GM21515 (cell line): ENCODE data around the gene SH3PXD2B.
"Not testable (repeated sequence)": the region's sequence is repeated elsewhere in the genome, so short reads cannot be mapped to it uniquely, and the experiment has no call there.

Experiments
- ATAC-seq: cut with Tn5 transposase; IDR thresholded peaks from one replicate; pipeline ENCODE4 v1.9.1; 2021; ENCODE audit not compliant: unreplicated experiment

Gene SH3PXD2B

GRCh38 chr5:172403817-172404216 is 50.5 kb downstream of the SH3PXD2B start:
- ATAC-seq: no peak

- ATAC-seq: no peak
These were observed 51.0 kb downstream of the SH3PXD2B start for GRCh38 chr5:172403189-172403796.

DNA sequence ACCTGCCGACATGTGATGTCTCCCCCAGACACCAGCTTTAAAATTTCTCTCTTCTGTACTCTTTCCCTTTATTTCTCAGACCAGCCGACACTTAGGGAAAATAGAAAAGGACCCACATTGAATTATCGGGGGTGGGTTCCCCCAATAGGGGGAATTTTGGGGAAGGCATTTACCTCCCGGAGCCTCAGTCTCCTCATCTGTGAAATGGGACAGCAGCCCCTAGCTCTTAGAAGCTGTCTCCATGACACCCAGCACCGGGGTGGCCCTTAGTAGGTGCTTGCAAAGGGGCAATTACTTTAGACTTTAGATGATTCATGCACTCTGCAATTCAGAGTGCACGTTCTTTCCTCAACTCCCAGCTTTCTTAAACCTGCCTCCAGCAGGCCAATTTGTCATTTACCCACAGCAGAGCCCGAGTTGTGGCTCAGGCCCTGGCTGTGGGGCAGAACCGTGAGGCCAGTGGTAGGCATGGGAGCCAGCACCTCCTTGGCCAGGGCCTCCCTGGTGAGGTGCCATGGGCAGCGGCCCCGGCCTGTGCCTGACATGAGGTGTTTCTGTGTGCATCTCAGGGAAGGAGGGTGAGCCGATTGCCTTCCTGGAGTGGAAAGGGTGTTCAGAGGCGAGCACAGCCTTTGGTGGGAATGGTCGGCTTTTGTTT is 51.7 kb downstream of the SH3PXD2B start:
- no peak for ATAC-seq

GRCh38 chr5:172402031-172402430 is 52.3 kb downstream of the SH3PXD2B start:
- ATAC-seq: not testable (repeated sequence)

GRCh38 chr5:172399826-172400225 is 54.5 kb downstream of the SH3PXD2B start:
- ATAC-seq: no peak

DNA sequence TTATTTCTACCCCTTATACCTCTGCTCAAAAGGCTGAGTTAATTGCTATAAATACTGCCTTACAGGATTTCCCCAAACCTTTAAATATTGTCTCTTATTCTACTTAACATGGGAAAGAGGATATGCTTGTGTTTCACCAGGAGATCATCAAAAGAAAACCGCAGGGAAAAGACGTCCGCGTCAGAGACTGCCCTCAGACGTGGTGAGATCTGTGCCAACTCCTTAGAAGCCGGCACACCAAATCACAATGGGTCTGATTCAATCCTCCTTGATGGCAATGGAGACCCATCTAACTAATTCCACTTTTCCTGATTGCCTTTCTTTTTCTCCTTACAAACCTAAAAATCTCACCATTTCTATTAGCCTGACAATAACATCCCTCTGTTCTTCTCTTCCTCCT is 55.0 kb downstream of the SH3PXD2B start:
- ATAC-seq: no peak

DNA sequence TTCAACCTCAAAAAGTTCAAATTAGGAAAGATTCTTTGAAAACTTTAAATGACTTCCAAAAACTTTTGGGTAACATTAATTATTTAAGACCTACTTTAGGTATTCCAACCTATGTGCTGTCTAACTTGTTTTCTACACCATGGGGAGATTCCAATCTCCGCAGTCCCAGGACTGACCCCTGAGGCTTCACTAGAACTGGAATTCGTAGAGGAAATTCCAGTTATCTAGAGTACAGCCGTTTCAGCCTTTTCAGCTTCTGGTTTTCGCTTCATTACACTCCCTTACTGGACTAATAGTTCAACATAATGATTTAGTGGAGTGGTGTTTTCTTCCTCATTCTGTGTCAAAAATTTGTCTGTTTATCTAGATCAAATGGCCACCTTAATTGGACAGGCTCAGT is 55.7 kb downstream of the SH3PXD2B start:
- ATAC-seq: not testable (repeated sequence)

GRCh38 chr5:172396994-172397393 is 57.3 kb downstream of the SH3PXD2B start:
- not testable (repeated sequence) for ATAC-seq

DNA sequence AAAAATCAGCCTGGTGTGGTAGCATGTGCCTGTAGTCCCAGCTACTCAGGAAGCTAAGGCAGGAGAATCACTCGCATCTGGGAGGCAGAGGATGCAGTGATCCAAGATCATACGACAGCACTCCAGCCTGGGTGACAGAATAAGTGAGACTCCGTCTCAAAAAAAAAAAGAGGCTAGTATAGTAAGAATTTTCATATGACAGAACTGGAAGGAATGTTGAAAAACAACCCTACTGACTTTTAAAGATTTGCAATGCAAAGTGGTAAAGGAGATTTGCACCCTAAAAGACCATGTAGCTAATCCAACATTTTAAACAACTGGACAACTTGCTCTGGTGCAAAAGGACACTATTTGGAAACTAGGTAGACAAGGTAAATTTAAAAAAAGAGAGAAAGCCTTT is 58.1 kb downstream of the SH3PXD2B start:
- ATAC-seq: no peak

DNA sequence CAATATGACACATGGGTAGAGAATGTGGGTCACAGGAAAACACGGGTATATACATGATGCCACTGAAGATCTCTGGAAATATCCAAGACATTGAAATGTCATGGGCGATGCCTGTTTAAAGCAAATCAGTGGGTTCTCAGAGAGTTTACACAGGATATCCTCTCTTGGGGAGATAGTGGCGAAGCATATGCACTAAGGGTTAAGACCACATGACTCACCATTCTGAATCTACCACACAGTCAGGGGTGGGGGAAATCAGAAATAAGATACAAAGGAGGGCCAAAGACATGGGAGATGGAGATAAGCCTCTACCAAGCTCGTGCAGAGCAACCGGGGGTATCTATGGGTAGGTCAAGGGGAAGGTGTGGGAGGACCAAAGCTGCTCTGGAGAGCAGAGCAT is 58.8 kb downstream of the SH3PXD2B start:
- ATAC-seq: no peak

- ATAC-seq: no peak
These were observed 64.7 kb downstream of the SH3PXD2B start for GRCh38 chr5:172389578-172390112.

DNA sequence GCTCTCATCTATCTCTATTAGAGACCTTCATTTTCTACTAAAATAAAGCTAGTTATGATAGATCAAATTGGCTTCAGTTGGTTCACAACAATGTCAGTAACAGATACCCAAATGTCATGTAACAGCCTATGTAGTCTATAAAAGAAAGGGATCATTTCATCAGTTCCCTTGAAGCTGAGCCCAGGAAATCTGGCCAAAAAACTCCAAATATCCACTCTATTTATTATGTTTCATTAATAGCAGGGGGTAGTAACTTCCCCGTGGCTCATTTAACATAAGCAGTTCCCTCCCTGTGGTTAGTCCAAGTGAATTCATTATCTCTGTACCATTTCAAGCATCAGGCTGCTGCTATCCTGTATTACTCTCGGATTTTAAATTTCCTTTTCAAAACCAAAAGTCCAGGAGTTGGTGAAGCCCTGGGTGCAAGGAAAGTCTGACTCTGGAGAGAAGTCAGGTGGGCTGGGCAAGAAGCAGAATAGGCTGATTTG is 66.0 kb downstream of the SH3PXD2B start:
- ATAC-seq: no peak

GRCh38 chr5:172385707-172386106 is 68.6 kb downstream of the SH3PXD2B start:
- no peak for ATAC-seq

GRCh38 chr5:172385010-172385563 is 69.2 kb downstream of the SH3PXD2B start:
- ATAC-seq: no peak

DNA sequence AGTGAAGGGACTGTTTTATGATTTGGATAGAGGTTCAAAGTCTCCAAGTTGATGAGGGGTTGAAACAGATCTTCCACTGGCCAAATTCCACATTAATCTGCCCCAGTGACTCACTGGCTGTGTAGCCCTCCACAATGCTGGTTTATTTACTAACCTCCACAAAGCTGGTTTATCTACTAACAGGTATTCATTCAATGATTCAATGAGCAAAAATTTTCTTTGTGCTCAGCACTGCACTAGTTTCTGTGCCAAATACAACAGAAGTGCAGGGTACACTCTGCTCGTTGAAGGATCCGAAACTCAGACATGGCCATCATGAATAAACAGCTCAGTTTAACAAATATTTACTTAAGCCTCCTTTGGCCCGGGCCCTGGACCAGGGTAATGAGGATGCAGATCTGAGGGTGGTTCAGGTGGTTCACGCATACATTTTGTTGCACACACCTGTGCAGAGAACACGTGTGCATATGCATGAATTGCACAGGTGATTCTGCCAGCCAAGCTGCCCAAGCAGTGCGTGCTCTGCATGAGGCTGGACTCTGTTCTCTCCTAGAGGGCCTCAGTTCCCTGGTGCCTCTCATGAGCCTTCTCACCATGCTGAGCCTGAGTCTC is 71.0 kb downstream of the SH3PXD2B start:
- ATAC-seq: no peak

DNA sequence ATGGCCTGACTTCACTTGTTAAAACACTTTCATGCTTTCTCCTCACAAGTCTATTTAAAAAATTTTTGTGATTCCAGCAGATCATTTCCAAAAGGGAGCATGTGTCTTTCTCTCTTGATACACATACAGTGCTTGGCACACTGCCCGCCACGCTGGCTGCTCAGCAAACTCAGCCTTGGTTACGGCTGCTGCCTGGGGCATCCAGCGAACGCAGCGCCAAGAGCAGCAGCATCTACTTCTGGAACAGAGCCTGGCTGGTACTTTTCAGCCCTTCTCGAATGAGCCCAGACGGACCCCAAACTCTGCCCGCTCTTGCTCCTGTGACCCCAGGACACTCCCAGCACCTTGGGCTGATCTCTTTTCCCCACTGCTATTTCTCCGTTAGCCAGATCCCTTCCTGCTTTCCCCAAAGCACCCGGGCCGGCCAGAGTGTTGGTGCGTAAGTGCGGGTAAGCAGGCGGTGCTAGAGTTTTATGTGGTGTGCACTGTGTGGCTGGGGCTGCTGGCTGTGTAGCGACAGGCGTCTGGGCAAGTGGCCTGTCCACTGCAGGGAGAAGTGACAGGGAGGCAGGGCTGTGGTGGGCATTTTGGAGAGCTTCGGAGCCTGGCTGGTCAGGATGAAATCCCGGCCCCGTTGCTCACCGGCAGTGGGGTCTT is 73.2 kb downstream of the SH3PXD2B start:
- no peak for ATAC-seq

GRCh38 chr5:172380301-172380986 is 73.9 kb downstream of the SH3PXD2B start:
- ATAC-seq: no peak

DNA sequence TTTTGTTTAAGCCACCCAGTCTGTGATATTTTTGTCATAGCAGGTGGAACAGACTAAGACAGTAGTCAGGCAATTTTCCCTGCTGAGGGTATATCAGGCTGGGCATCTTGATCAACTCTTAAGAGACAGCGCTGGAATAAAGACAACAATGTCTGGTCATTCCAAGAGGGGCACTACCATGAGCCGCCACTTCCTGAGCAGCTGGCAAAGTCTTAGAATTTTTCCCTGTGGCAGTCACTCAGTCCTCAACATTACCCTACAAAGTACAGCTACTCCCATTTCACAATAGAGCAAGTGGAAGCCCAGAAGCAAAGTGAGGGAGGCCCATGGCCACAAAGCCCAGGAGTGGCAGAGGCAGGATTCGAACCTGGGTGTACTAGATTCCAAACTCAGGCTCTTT is 74.8 kb downstream of the SH3PXD2B start:
- no peak for ATAC-seq

DNA sequence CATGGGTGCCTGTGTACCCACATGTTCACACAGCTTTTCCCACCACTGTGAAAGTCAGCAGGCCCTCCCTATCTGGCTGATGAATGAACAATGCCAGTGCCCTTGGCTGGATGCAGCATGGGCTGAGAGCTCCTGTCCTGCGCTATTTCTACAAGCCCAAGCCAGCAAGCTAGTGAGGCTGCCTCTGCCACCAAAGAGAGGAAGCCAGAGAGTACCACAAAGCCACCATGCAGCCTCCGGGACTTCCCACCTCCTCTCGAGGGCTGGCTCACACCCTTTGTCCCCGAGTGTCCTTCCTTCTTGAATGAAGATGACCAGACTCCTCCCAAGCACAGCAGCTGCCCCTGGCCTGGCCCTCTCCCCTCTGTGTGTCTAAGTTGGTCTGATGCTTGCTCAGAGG is 76.5 kb downstream of the SH3PXD2B start:
- no peak for ATAC-seq

GRCh38 chr5:172377438-172377837 is 76.9 kb downstream of the SH3PXD2B start:
- no peak for ATAC-seq

DNA sequence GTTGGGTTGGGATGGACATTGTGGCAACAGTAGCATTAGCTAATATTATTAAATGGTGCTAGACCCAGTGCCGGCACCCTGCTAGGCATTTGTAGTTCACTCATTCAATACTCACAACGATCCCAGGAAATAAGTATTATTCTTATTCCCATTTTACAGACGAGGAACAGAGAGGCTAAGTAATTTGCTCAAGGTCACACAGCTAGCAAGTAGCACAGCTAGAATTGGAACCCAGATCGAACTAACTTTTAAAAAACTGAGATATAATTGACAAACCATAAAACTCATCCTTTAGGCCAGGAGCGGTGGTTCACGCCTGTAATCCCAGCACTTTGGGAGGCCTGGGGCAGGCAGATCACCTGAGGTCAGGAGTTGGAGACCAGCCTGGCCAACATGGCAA is 79.5 kb downstream of the SH3PXD2B start:
- ATAC-seq: no peak
